Hematopoietic multipotent progenitor cell treated with erythropoietin and hydrocortisone succinate and interleukin-3 and kit ligand, for 8 days (in vitro differentiated cells): ENCODE data around the gene ABLIM2.

ENCODE experiments used
- DNase-seq: peaks from one replicate; pipeline ENCODE4 v3.0.0-alpha.2; 2015

Gene ABLIM2

GRCh38 chr4:8099981-8100464 lies 58.6 kb downstream of the ABLIM2 start:
- DNase-seq = no peak

GRCh38 chr4:8098506-8098905 lies 60.1 kb downstream of the ABLIM2 start:
- no peak for DNase-seq

GRCh38 chr4:8097721-8098345 lies 60.8 kb downstream of the ABLIM2 start:
- DNase-seq = no peak

GRCh38 chr4:8097141-8097541 lies 61.5 kb downstream of the ABLIM2 start:
- DNase-seq = no peak

GRCh38 chr4:8096690-8097061 lies 61.9 kb downstream of the ABLIM2 start:
- DNase-seq = no peak

- DNase-seq = no peak
These were observed 62.5 kb downstream of the ABLIM2 start for GRCh38 chr4:8095956-8096689.

- DNase-seq = no peak
These were observed 64.9 kb downstream of the ABLIM2 start for GRCh38 chr4:8093587-8094274.

GRCh38 chr4:8092282-8092681 lies 66.3 kb downstream of the ABLIM2 start:
- DNase-seq = no peak

GRCh38 chr4:8090744-8091301 lies 67.8 kb downstream of the ABLIM2 start:
- DNase-seq = no peak

- no peak for DNase-seq
These were observed 68.3 kb downstream of the ABLIM2 start for GRCh38 chr4:8090312-8090711.

GRCh38 chr4:8089862-8090261 lies 68.8 kb downstream of the ABLIM2 start:
- DNase-seq = no peak

GRCh38 chr4:8088966-8089491 lies 69.6 kb downstream of the ABLIM2 start:
- no peak for DNase-seq

- DNase-seq = no peak
These were observed 70.6 kb downstream of the ABLIM2 start for GRCh38 chr4:8087921-8088495.

GRCh38 chr4:8086783-8087445 lies 71.7 kb downstream of the ABLIM2 start:
- DNase-seq = no peak

- DNase-seq = no peak
These were observed 73.0 kb downstream of the ABLIM2 start for GRCh38 chr4:8085491-8086117.

GRCh38 chr4:8084712-8085490 lies 73.7 kb downstream of the ABLIM2 start:
- DNase-seq = no peak

GRCh38 chr4:8084031-8084660 lies 74.5 kb downstream of the ABLIM2 start:
- no peak for DNase-seq

GRCh38 chr4:8083086-8083825 lies 75.4 kb downstream of the ABLIM2 start:
- no peak for DNase-seq

GRCh38 chr4:8082517-8083055 lies 76.0 kb downstream of the ABLIM2 start:
- DNase-seq = no peak
